ENCODE measurements around the gene SSC4D.
"Not testable (repeated sequence)": the region's sequence is repeated elsewhere in the genome, so short reads cannot be mapped to it uniquely, and the experiment has no call there.

The SSC4D gene

DNA sequence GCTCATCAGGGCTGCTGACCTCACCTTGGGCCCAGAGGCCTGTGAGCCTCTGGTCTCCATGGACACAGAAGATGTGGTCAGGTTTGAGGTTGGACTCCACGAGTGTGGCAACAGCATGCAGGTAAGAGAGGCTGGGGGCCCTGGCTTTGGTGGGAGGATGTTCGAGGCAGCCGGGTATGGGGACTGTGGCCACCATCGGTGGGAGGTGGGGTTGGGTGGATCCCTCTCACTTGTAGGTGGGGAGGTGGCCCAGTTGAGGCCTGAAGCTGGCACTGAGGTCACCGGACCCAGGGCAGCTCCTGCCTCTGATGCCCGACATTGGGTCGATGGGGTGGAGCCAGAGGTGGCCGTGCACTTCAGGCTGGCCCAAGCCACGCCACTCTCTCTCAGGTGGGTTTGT is 15.7 kb upstream of the SSC4D start:
- no peak for DNase-seq (ENCODE audit: extremely low spot score)
- ChIA-PET POLR2A (no interaction called here), CTCF (interaction anchor here (0.6 kb wide), 1 partner anchor 162 kb away, joined by 4 read pairs; no protein-coding TSS in a partner anchor)
- TF ChIP-seq L3MBTL2 (conservative IDR thresholded peaks at IDR 0.05), result no peak
- no peak for TF ChIP-seq ARNT (IDR thresholded peaks at IDR 0.05)
- no peak for TF ChIP-seq LEF1 (IDR thresholded peaks at IDR 0.05; ENCODE audit: borderline replicate concordance)
- TF ChIP-seq ELF4 (IDR thresholded peaks at IDR 0.05), result no peak
- TF ChIP-seq BHLHE40 (IDR thresholded peaks at IDR 0.05; ENCODE audit: borderline replicate concordance), result no peak
- TF ChIP-seq, protein P1, sequence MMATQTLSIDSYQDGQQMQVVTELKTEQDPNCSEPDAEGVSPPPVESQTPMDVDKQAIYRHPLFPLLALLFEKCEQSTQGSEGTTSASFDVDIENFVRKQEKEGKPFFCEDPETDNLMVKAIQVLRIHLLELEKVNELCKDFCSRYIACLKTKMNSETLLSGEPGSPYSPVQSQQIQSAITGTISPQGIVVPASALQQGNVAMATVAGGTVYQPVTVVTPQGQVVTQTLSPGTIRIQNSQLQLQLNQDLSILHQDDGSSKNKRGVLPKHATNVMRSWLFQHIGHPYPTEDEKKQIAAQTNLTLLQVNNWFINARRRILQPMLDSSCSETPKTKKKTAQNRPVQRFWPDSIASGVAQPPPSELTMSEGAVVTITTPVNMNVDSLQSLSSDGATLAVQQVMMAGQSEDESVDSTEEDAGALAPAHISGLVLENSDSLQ (IDR thresholded peaks at IDR 0.05), result no peak
- no peak for TF ChIP-seq FOXM1 (IDR thresholded peaks at IDR 0.05; ENCODE audit: borderline replicate concordance)

DNA sequence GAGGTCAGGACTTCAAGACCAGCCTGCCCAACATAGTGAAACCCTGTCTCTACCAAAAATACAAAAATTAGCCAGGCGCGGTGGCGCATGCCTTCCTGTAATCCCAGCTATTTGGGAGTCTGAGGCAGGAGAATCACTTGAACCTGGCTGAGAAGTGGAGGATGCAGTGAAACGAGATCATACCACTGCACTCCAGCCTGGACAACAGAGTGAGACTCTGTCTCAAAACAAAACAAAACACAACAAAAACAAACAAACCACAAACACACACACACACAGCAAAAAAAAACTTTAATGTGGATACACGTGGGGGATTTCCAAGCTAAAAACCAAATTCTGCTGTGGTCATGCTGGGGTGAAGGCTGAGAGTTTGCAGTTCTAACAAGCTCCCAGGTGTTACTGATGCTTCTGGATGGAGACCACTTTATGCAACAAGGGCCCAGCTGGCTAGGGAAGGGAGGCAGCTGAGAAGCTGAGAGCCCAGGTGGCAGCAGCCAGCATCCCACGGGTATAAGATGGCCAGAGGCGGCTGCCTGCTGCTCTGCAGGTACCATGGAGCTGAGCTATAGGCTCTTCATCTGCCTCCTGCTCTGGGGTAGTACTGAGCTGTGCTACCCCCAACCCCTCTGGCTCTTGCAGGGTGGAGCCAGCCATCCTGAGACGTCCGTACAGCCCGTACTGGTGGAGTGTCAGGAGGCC is 15.1 kb upstream of the SSC4D start, which contains the start of gene ZP3:
ZP3 (plus strand) TSS at position 538 of the 699 bp plus-strand sequence; CDS start at position 553, 15 bp downstream.
- TF ChIP-seq, protein P1 (IDR thresholded peaks at IDR 0.05), result no peak
- TF ChIP-seq FOXM1 (IDR thresholded peaks at IDR 0.05; ENCODE audit: borderline replicate concordance) (no peak), CTBP1 (IDR thresholded peaks at IDR 0.05; ENCODE audit: borderline replicate concordance) (no peak), HDGF (IDR thresholded peaks at IDR 0.05; ENCODE audit: borderline replicate concordance) (no peak), SP1 (IDR thresholded peaks at IDR 0.05) (no peak), ARNT (IDR thresholded peaks at IDR 0.05) (no peak), NFRKB (IDR thresholded peaks at IDR 0.05) (no peak), FOXA1 (IDR thresholded peaks at IDR 0.05) (no peak), FOXK2 (IDR thresholded peaks at IDR 0.05) (no peak), SUZ12 (IDR thresholded peaks at IDR 0.05) (no peak), ELF4 (IDR thresholded peaks at IDR 0.05) (no peak), LEF1 (IDR thresholded peaks at IDR 0.05; ENCODE audit: borderline replicate concordance) (no peak), L3MBTL2 (conservative IDR thresholded peaks at IDR 0.05) (no peak), TARDBP (IDR thresholded peaks at IDR 0.05) (no peak), BHLHE40 (IDR thresholded peaks at IDR 0.05; ENCODE audit: borderline replicate concordance) (no peak), ZNF384 (IDR thresholded peaks at IDR 0.05) (no peak)
- CTCF ChIA-PET, result interaction anchor here (0.6 kb wide), 1 partner anchor 162 kb away, joined by 4 read pairs; no protein-coding TSS in a partner anchor
- POLR2A ChIA-PET, result interaction anchor here (0.9 to 1.1 kb wide), 2 partner anchors 30 to 106 kb away, joined by 3 read pairs; no protein-coding TSS in a partner anchor
- no peak for DNase-seq (ENCODE audit: extremely low spot score)

DNA sequence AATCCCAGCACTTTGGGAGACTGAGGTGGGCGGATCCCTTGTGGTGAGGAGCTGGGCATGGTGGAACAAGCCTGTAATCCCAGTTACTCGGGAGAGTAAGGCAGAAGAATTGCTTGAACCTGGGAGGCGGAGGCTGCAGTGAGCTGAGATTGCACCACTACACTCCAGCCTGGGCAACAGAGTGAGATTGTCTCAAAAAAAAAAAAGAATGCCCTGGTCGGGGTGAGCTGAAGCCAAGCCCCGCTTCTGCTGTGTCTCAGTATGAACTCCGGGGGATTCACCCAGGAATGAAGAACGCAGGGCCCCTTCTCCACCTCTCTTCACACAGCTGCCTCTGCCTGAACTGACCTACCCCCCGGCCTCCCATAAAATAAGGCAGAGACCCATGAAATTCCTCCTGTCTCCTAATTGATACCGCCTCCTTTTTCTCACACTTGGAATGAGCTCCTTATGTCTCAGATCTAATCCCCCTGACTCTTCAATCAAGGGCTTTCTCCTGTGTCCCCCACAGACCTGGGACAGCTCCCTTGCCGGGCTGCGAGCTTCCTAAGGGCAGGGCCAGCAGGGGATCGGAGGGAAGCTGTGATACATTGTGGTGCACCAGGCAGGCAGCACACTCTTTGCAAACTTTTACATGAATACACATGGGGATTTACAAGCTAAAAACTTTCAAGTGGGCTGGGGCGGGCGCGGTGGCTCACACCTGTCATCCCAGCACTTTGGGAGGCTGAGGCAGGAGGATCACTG is 14.3 kb upstream of the SSC4D start:
- POLR2A ChIA-PET, result interaction anchor here (0.9 to 1.1 kb wide), 2 partner anchors 30 to 105 kb away, joined by 3 read pairs; no protein-coding TSS in a partner anchor
- TF ChIP-seq NFRKB (IDR thresholded peaks at IDR 0.05) (no peak), FOXK2 (IDR thresholded peaks at IDR 0.05) (no peak), CTBP1 (IDR thresholded peaks at IDR 0.05; ENCODE audit: borderline replicate concordance) (no peak), HDGF (IDR thresholded peaks at IDR 0.05; ENCODE audit: borderline replicate concordance) (no peak), FOXM1 (IDR thresholded peaks at IDR 0.05; ENCODE audit: borderline replicate concordance) (no peak), TARDBP (IDR thresholded peaks at IDR 0.05) (no peak), L3MBTL2 (conservative IDR thresholded peaks at IDR 0.05) (no peak), SP1 (IDR thresholded peaks at IDR 0.05) (no peak), SUZ12 (IDR thresholded peaks at IDR 0.05) (no peak), BHLHE40 (IDR thresholded peaks at IDR 0.05; ENCODE audit: borderline replicate concordance) (no peak), LEF1 (IDR thresholded peaks at IDR 0.05; ENCODE audit: borderline replicate concordance) (no peak), FOXA1 (IDR thresholded peaks at IDR 0.05) (no peak), ELF4 (IDR thresholded peaks at IDR 0.05) (no peak), ARNT (IDR thresholded peaks at IDR 0.05) (no peak), ZNF384 (IDR thresholded peaks at IDR 0.05) (no peak)
- TF ChIP-seq, protein P1 (IDR thresholded peaks at IDR 0.05), result no peak
- CTCF ChIA-PET, result no interaction called here
- no peak for DNase-seq (ENCODE audit: extremely low spot score)

DNA sequence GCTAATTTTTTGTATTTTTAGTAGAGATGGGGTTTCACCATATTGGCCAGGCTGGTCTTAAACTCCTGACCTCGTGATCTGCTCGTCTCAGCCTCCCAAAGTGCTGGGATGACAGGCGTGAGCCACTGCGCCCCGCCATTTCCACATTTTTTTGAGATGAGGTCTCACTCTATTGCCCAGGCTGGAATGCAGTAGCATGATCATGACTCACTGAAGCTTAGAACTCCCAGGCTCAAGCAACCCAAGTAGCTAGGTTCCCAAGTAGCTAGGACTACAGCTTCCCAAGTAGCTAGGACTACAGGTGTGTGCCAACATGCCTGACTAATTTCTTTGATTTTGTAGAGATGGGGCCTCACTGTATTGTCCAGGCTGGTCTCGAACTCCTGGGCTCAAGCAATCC is 11.6 kb upstream of the SSC4D start:
- POLR2A ChIA-PET; CTCF ChIA-PET; DNase-seq (ENCODE audit: extremely low spot score): not testable (repeated sequence)

DNA sequence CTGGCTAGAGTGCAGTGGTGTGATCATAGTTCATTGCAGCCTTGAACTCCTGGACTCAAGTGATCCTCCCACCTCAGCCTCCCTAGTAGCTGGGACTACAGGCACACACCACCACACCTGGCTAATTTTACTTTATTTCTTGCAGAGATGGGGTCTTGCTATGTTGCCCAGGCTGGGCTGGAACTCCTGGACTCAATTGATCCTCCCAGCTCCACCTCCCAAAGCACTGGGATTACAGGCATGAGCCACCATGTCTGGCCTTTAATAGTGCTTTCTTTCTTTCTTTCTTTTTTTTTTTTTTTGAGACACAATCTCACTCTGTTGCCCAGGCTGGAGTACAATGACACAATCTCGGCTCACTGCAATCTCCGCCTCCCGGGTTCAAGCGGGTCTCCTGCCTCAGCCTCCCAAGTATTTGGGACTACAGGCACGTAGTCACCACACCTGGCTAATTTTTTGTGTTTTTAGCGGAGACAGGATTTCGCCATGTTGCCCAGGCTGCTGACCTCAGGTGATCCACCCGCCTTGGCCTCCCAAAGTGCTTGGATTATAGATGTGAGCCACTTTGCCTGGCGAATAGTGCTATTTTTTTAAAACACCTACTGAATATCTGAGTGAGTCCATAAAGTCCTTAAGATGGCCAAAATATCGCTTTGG is 8.3 kb upstream of the SSC4D start:
- DNase-seq (ENCODE audit: extremely low spot score); POLR2A ChIA-PET; CTCF ChIA-PET: not testable (repeated sequence)

DNA sequence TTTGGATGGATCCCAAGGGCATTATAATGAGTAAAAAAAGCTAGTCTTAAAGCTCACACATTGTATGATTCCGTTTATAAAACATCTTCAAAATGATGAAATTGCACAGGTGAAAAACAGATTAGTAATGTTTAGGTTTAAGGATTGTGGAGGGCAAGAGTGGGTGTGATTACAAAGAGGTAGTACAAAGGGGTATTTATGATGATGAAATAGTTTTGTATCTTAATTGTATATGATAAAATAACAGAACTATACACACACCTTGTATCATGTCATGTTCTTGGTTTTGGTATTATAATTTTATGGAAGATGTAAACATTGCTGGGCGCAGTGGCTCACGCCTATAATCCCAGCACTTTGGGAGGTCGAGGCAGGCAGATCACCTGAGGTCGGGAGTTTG is 2.8 kb upstream of the SSC4D start:
- no peak for DNase-seq (ENCODE audit: extremely low spot score)
- POLR2A ChIA-PET, result no interaction called here
- no peak for TF ChIP-seq BHLHE40 (IDR thresholded peaks at IDR 0.05; ENCODE audit: borderline replicate concordance)
- no peak for TF ChIP-seq ELF4 (IDR thresholded peaks at IDR 0.05)
- TF ChIP-seq HDGF (IDR thresholded peaks at IDR 0.05; ENCODE audit: borderline replicate concordance), result no peak
- TF ChIP-seq ZNF384 (IDR thresholded peaks at IDR 0.05), result no peak
- no peak for TF ChIP-seq L3MBTL2 (conservative IDR thresholded peaks at IDR 0.05)
- no peak for TF ChIP-seq FOXA1 (IDR thresholded peaks at IDR 0.05)
- TF ChIP-seq TARDBP (IDR thresholded peaks at IDR 0.05), result no peak
- CTCF ChIA-PET, result no interaction called here

Data from HEK293T (cell line).